Stimulated activated CD8-positive, alpha-beta memory T cell treated with anti-CD3 and anti-CD28 coated beads, Interleukin-4, amount 100 ng/mL, for 1 hour (primary cell): ENCODE measurements around the gene ARHGAP19.
A peak's percentile ranks its signal among the peaks of the same experiment; 100 is the strongest.

Experiments
- DNase-seq, 2 donors: peaks; one replicate each; pipeline ENCODE4 v3.0.0-alpha.2; 2020; ENCODE audit warnings: low read depth in 2 of 2, low spot score in 1 of 2

The ARHGAP19 gene, protein sequence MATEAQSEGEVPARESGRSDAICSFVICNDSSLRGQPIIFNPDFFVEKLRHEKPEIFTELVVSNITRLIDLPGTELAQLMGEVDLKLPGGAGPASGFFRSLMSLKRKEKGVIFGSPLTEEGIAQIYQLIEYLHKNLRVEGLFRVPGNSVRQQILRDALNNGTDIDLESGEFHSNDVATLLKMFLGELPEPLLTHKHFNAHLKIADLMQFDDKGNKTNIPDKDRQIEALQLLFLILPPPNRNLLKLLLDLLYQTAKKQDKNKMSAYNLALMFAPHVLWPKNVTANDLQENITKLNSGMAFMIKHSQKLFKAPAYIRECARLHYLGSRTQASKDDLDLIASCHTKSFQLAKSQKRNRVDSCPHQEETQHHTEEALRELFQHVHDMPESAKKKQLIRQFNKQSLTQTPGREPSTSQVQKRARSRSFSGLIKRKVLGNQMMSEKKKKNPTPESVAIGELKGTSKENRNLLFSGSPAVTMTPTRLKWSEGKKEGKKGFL

DNA sequence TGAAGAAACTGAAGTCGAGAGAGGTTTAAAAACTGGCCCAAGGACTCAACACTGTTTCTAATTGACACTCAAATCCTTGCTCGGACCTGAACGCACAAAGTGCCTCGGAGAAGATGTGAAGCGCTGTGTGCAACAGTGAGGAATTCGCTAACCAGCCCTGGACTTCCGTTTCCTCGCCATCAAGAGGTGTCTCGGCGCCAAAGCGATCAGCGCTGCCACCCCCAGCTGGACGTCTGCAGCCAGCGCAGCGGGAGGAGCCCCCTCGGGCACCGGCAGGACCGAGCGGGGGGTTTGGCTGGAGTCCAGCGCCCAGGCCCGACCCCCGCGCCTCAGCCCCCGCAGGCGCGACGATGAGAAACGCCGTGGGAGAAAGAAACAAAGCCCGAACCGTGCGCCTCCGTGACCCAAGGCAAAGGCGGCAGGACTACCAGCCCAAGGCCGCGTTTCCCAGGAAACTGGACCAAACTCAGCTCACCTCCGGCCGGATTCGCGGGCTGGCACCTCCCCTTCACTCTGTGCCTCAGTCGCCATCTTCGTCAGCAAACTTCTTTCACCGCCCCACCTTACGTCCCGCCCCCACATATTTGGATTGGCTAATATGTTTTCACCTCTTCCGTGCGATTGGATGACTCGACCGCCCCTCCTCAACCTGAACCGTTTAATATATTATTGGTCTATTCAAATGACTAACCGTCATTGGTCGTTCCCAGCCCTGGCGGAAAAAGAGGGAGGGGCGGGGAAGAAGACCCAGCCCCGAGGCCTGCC is at the start of gene ARHGAP19:
Gene ARHGAP19, minus strand, starts transcription at position 541 of the 765 bp plus-strand sequence. Its CDS starts 10 bp downstream, at position 531.
- DNase-seq = peak; percentile 73 to 84

DNA sequence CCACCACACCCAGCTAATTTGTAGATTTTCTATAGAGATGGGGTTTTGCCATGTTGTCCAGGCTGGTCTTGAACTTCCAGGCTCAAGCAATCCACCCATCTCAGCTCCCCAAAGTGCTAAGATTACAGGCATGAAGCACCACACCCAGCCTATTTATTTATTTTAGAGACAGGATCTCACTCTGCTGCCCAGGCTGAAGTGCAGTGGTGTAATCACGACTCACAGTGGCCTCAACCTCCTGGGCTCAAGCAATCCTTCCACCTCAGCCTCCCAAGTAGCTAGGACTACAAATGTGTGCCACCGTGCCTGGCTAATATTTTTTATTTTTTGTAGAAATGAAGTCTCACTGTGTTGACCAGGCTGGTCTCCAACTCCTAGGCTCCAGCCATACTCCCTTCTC is 49.0 kb upstream of the ARHGAP19 start:
- no peak for DNase-seq

DNA sequence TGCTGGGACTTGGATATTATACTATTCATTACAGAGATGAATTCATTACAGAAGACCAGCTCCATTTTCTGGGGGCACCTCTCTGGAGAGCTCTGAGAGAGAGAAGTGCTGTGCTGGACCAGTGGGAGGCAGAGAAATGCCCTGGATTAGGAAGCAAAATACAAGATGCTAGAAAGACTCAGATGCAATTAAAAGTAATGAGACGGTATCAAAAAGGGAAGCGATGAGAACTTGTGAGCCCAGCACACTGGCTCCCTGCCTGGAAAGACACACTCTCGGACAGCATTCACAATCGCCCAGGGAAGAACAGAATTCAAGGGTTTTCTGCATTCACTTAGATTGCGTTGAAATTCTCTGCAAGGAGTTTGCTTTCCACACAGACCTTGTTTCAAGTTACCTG is 45.6 kb upstream of the ARHGAP19 start:
- DNase-seq = no peak

DNA sequence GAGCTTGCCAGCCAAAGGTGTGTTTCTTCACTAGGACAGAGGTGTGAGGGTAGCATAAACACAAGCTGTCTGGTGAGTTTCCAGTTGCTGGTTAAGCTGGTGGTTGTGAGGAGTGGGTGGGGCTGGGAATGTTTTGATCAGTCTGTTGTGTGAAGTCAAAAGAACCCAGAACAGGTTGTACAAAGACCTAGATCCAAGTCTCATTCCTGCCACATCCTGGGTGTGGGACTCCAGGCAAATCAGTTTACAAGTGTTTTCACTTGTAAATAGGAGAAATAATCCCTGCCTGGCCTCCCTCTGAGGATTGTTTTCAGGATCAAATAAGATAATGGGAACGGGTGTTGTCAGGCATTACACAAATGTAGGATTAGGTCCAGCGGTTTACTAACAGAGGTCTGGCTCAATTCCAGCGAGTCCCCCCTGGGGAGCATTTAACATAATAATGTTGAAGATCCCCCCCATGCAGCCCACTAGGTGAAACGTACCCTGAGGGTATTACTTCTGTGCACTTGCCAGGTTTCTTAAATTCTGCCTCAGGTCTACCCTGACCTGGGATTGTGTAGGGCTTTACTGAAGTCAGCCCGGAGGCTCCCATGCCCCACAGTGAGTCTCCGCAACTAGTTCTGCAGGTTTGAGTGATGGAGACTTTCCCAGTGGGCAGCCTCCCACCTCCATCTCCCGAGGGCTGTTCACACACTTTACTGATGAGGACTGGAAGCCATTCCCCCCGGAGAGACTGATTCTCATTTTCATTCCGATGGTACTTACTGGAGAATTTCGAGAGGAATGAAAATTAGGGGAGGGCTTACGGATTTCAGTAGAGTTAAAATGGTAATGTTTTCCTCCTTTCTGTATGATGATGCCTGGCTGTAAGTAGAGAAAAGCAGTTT is 44.8 kb upstream of the ARHGAP19 start:
- no peak for DNase-seq

DNA sequence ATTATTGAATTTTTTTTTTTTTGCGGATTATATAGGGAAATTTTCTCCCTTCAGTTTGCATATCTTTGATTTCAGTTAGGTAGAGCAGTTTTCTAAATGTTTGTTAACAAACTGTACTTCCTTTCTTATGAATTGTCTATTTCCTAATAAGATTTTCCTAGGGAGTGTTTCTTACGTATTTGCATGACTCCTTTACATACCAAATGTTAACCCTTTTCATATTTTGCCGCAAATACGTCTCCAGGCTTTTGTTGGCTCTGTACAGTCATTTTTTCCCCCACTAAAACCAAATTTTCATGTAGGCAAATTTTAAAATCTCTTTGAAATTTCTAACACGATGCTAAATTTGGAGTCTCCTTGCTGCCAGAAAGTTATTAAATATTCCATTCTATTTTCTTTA is 44.0 kb upstream of the ARHGAP19 start:
- no peak for DNase-seq

DNA sequence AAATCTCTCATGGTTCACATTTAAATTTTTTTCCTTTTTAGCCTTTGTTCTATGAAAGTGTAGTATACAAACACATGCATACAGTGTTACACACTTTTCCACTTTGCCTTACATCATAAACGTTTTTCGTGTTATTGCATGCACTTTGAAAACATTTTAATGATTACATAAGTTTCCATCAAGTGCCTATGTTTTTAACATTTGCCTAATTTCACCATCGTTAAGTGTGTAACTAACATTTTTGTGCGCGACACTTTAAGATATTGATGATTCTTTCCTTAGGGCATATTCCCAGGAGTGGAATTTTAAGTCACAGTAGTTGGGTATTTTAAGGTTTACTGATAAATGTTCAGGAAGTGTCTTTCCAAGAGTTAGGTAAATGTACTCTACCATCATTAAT is 43.6 kb upstream of the ARHGAP19 start:
- no peak for DNase-seq

DNA sequence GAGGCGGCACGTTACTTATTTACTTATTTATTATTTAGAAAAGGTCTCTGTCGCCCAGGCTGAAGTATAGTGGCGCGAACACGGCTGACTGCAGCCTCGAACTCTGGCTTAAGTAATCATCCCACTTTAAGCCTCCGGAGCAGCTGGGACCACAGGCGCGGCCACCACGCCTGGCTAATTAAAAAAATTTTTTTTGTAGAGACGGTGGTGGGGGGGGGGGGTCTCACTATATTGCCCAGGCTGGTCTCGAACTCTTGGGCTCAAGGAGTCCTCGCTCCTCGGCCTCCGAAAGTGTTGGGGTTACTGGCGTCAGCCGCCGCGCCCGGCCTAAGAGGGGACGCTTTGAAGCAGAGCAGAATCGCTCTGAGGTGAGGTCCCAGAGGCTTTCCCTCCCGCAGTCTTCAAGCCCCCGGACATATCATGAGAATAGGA is 42.8 kb upstream of the ARHGAP19 start:
- DNase-seq = no peak

DNA sequence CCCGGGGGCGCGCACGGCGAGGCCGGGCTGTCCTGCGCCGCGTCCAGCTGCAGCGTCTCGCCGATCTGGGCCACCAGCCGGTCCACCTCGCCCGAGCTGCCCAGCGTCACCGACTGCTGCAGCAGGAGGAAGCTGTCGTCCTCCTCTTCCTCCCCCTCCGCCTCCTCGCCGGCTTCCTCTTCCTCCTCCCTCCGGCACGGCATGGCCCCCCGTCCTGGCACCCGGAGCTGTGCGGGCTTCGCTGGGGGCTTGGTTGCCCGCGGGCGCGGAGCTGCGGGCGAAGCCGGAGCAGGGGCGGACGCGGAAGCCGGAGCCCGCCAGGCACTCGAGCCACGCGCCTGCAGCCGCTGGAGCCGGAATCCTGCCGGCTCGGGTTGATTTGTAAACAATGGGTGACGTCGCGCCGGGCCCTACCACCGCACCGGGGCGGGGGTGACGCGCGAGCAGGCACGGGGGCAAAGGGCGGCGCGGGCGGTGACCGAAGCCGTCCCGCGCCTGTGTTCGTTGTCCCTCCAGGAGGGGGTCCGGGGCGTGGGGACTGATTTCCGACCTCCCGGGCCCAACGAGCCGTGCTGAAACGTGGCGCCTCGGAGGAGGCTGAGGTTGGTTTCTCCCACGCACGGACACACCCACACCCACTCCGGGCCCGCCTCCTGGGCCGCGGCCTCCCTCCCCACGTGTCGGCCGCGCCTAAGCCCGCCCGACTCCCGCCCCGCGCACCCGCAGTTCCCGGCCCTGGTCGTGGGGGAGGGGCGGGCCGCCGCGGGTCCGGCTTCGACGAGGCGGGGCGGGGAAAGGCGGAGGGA is 42.1 kb upstream of the ARHGAP19 start, which contains the start of gene FRAT2:
Gene FRAT2, minus strand, starts transcription at position 360 of the 806 bp plus-strand sequence. Its CDS starts 157 bp downstream, at position 203.
- DNase-seq = peak; percentile 71 to 75

DNA sequence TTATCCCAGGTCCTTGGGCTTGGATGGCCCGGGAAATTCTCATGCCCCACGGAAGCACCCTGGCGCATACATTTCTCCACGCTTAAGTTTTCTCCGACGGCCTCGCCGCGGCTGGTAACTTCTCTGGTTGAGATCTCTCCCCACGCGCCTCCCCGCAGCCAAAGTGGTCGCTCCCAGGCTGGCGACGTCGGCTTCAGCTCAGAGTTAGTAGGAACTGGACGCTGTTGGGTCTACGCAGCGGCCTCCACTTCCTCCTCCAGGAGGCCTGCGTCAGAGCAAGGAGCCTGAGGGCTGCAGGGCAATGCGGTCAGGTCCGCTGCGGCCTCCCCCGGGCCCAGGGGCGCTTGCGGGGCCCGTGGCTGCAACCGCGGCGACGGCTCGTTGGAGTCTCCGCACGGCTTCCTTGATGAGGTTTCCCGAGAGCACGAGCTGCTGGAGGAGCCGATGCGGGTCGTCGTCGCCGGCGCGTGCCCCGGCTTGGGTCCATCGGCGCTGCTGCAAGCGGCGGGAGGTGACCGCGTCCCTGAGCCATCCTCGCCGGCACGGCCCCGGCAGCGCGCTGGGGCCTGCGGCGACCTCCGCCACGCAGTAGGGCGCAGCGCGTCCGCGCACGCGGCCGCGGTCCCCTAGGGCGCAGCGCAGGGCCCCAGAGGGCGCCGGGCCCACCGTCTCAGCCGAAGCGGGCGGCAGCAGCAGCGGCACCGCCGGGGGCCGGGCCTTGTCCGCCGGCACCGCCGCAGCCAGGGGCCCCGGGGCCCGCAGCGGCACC is 41.3 kb upstream of the ARHGAP19 start:
- DNase-seq = no peak

DNA sequence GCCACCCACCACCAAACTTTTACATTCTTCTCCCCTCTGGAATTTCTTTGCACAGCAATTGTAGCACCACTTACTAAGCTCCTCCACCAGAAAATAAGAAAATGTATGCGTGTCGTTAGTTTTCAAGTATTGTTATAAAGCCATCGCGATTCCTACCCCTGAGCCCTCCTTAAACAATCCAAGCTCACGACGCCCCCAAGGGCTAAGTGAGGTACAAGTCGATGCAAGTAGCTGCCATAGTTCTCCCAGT is 40.8 kb upstream of the ARHGAP19 start:
- no peak for DNase-seq

DNA sequence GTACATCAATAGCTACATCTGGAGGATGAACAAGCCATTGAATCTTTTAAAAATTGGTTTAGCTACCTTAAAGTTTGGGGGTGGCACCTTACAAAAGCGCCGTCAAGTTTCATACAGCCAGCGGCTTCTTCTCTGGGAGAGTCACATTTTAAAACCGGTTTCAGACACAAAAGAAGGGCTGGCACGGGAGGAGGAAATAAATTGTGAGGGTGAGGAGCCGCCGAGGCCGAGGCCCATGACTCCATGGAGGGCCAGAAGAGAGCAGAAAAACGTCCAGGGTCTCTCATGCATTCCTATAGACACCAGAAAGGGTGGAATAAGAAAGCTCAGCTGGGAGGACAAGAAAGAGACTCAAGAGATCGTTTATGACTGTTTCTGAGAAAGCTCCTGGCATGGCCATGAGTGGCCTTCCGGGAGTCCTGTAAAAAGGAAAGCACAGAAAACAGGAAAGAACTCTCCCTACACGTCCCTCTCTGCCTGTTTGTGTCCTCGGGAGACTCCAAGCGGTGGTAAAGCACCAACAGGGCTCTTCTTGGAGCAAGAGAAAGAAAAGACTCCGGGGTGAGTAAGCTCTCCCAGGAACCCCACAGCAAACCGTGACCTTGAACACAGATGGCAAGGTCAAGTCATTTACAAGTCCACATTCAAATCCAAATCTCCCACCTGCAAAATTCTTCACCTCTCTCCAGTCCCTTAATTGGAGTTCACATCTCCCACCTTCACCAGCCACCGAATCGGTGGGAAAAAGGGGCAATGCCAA is 40.3 kb upstream of the ARHGAP19 start:
- DNase-seq = no peak

DNA sequence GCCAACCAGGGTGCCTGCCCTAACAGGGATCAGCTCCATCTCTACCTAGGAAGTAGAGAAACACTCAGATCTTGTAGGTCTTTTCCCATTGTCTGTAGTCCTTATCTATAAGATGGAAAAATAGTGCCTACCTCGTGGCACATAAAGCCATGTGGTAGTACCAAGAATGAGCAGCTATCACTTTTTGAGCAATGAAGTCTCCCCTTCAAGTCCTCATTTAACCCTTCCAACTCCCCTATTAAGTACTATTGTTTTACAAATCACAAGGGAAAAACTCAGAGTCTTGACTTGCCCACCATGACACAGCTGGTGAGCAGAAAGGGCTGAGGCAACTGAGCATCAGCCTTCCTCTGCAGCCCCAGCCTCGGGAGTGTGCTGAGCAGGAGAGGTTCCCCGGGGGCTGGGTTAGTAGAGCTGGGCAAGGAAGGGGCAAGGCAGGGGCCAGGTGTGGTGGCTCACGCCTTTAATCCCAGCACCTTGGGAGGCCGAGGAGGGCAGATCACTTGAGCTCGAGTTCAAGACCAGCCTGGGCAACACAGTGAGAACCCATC is 38.8 kb upstream of the ARHGAP19 start:
- DNase-seq = no peak

DNA sequence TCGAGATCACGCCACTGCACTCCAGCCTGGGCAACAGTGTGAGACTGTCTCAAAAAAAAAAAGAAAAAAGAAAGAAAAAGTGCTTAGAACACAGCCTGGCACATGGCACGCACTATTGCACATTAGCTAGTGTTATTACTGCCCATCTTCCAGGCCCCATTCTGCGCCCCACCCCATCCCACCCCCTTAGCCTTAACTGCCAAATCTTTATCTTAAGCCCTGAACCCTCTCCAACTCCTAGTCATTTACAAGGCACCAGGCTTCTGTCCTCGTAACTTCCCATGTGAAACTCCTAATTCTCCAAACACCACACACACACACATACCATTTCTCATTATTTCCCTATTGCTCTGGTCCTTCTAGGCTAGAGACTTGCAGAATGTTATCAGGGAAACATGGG is 37.3 kb upstream of the ARHGAP19 start:
- DNase-seq = no peak

DNA sequence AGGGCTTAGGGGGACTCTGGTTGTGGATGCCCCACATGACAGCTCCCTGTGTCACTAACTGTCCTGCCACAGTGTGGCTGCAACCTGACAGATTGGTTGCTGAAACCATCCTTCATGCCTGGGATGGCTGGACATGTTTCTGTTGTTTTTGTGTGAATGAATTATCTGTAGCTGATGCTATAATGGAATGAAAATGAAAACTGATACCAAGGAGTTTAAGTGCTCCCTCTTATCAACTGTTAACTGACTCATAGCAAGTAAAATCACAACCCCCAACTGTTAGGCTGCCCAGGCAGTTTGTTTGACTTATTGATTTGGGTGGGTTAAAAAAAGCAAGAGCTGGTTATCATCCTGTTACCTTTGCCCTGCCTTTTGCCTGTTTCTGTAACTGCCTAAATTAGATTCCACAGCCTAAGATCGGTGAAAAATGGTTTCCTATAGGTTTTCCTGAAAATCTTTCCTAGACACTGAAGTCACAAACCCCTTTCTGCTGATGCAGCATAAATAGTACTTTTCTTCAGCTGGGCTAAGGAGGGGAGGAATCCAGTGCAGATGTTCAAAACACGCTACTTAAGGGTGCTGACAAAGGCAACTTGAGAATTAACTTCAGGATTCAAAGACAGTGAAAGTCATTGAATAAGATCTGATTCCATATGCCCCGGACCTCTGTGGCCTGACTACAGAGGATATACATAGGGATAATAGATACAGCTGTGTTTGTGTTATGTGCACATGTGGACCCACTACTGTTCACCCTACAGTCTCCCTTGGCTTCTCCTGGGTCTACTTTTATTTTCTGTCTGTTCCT is 36.4 kb upstream of the ARHGAP19 start:
- no peak for DNase-seq

DNA sequence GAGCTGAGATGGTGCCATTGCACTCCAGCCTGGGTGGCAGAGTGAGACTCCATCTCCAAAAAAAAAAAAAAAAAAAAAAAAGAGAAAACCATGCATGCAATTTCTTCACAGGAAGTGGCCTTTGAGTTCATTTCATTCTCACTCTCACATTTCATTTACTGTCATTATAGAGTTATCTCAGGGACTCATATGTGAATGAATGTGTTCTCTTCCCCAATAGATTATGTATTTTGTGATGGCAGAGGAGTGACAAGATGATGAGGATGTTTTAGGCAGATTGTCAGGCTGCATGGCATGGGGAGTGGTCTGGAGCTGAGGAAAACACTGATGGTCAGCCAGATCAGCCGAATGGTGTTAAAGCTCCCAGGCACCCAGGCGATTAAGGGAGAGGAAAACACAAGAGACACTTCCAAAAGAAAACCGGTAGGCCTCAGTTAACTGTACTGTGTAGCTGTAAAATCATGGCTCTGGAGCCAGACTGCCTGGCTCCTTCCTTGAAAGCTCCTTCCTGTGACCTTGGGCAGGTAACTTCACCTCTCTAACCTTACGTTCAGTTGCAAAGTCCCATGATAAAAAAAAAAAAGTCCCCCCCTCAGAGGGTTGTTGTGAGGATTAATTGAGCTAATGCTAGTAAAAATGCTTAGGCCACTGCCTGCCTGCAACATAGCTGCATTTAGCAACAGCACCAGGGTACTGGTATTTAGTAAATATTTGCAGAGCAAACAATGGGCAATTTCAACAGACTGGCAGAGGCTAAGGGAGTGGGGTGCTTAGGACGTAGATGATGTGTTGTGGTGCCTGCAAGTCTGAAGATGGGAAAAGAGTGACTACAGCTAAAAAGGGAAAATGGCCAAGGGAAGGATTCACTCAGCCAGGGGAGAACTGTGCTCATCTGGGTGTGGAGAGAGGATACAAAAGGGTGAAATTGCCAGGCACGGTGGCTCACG is 35.2 kb upstream of the ARHGAP19 start:
- DNase-seq = no peak

DNA sequence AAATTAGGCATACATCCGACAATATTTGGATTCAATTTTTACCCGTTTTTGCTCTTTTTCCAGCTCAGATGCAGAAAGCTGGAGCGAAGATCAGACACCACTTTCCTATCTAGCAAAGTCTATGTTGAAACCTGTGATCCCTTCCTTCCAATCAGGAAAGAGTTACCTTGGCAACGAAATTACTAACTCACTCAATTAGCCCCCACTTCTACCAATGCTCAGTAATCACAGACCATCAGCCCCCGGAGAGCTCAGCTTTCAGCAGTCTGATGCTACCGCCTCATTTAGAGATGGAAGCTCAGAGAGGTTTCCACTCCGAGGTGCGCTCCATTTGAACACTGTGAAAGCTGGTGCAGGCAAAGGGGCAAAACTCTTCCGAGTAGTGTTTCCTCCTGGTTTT is 33.3 kb upstream of the ARHGAP19 start:
- DNase-seq = no peak

DNA sequence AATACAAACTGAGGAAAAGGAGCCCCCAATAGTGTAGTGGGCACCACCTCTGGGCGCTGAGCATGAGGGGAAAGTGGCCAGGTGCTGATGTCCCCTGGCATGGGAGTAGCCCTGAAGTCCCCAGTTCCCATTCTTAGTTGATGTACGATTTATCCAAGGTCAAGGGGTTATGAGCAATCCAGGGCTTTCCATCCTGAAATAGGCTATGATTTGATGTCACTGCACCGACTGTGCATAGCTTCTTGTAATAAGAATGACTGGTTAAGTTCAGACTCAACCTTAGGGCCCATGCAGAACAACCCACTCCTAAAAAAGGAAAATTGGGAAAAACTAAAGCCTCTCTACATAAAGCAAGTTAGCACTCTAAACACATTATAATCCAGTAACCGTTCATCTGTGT is 31.1 kb upstream of the ARHGAP19 start:
- DNase-seq = no peak
